ENCODE measurements around the gene RETSAT. TPM values are rescaled to one million over a fixed set of nuclear protein-coding genes. Genes with fewer than 3 reads are reported as not detected.
"Not testable (repeated sequence)": the region's sequence is repeated elsewhere in the genome, so short reads cannot be mapped to it uniquely, and the experiment has no call there.

The RETSAT gene
- total and polyA plus RNA-seq, 3 experiments from 2014 or later, result 23.7 to 36.0 (median 33.4) TPM

- Histone ChIP-seq H3K9me3 (ENCODE audit: low read length) (no peaks in the 10 kb centered on the region), H3K27ac (ENCODE audit: low read depth, low read length) (peak within 1 kb of the TSS; percentile 98), H3K27me3 (ENCODE audit: insufficient read depth, low read length, poor library complexity, severe bottlenecking) (no peaks in the 10 kb centered on the region), H3K4me1 (ENCODE audit: insufficient read depth, low read length) (peaks cover 34% of the 10 kb centered on the region), H3K4me3 (ENCODE audit: low read length) (peak within 1 kb of the TSS; percentile 86), H3K36me3 (ENCODE audit: insufficient read depth, low read length) (peaks cover 24% of the 10 kb centered on the region)
- CTCF ChIA-PET, result interaction anchor here (0.9 to 1.4 kb wide), 3 partner anchors 9 to 224 kb away, joined by 3 to 4 read pairs (median 3); no protein-coding TSS in a partner anchor
- Mint-ChIP-seq H3K9me3 (no peaks in the 10 kb centered on the region), H3K36me3 (peaks cover 14 to 54% (median 28%) of the 10 kb centered on the region in 3 donors), H3K27ac (peak within 1 kb of the TSS; percentile 94 to 100 (median 99)), H3K27me3 (peaks cover 0 to 1% of the 10 kb centered on the region in 2 donors), H3K4me3 (peak within 1 kb of the TSS; percentile 92 to 100 (median 99)), H3K4me1 (peaks cover 37 to 48% (median 44%) of the 10 kb centered on the region in 3 donors)
- peak; percentile 90 to 96 (median 94) for DNase-seq
- POLR2A ChIA-PET, result interaction anchor here (0.6 to 4.1 kb wide), 22 partner anchors 9 to 1458 kb away, joined by 3 to 86 read pairs (median 3); partner anchors contain the start of genes C2orf68, ELMOD3, MAT2A and RETSAT
Observed at GRCh38 chr2:85327822-85328617, 26.3 kb downstream of the RETSAT start, which contains the start of gene TGOLN2. TGOLN2 (minus strand) TSS chr2:85327989; CDS start chr2:85327962, 27 bp downstream.

GRCh38 chr2:85327160-85327821 lies 27.0 kb downstream of the RETSAT start:
- Mint-ChIP-seq H3K36me3 (peaks cover 19 to 61% (median 33%) of the 10 kb centered on the region in 3 donors), H3K27me3 (peaks cover 0 to 1% of the 10 kb centered on the region in 2 donors), H3K27ac (peak overlapping the region; percentile 94 to 100 (median 99)), H3K4me1 (peaks cover 44 to 56% (median 52%) of the 10 kb centered on the region in 3 donors), H3K4me3 (peak overlapping the region; percentile 92 to 100 (median 99)), H3K9me3 (no peaks in the 10 kb centered on the region)
- Histone ChIP-seq H3K36me3 (ENCODE audit: insufficient read depth, low read length) (peaks cover 31% of the 10 kb centered on the region), H3K4me1 (ENCODE audit: insufficient read depth, low read length) (peaks cover 42% of the 10 kb centered on the region), H3K4me3 (ENCODE audit: low read length) (peak overlapping the region; percentile 86), H3K9me3 (ENCODE audit: low read length) (no peaks in the 10 kb centered on the region), H3K27ac (ENCODE audit: low read depth, low read length) (peak overlapping the region; percentile 98), H3K27me3 (ENCODE audit: insufficient read depth, low read length, poor library complexity, severe bottlenecking) (no peaks in the 10 kb centered on the region)
- peak; percentile 40 to 79 (median 62) for DNase-seq
- CTCF ChIA-PET, result interaction anchor here (0.8 to 1.4 kb wide), 6 partner anchors 8 to 225 kb away, joined by 3 to 4 read pairs (median 3); no protein-coding TSS in a partner anchor
- POLR2A ChIA-PET, result interaction anchor here (0.6 to 4.1 kb wide), 24 partner anchors 8 to 1459 kb away, joined by 3 to 86 read pairs (median 3); partner anchors contain the start of genes C2orf68, ELMOD3, MAT2A and RETSAT

- Mint-ChIP-seq H3K27me3 (peaks cover 0 to 1% of the 10 kb centered on the region in 2 donors), H3K27ac (peak overlapping the region; percentile 94 to 100 (median 99)), H3K9me3 (no peaks in the 10 kb centered on the region), H3K4me1 (peaks cover 51 to 63% (median 59%) of the 10 kb centered on the region in 3 donors), H3K4me3 (peak overlapping the region; percentile 92 to 100 (median 99)), H3K36me3 (peaks cover 24 to 68% (median 33%) of the 10 kb centered on the region in 3 donors)
- POLR2A ChIA-PET, result interaction anchor here (0.6 to 4.1 kb wide), 20 partner anchors 7 to 1115 kb away, joined by 3 to 86 read pairs (median 4); partner anchors contain the start of genes C2orf68, ELMOD3, MAT2A and RETSAT
- Histone ChIP-seq H3K4me1 (ENCODE audit: insufficient read depth, low read length) (peaks cover 49% of the 10 kb centered on the region), H3K27me3 (ENCODE audit: insufficient read depth, low read length, poor library complexity, severe bottlenecking) (no peaks in the 10 kb centered on the region), H3K4me3 (ENCODE audit: low read length) (peak overlapping the region; percentile 86), H3K36me3 (ENCODE audit: insufficient read depth, low read length) (peaks cover 38% of the 10 kb centered on the region), H3K27ac (ENCODE audit: low read depth, low read length) (peak overlapping the region; percentile 98), H3K9me3 (ENCODE audit: low read length) (no peaks in the 10 kb centered on the region)
- peak; percentile 15 to 67 (median 58) for DNase-seq
- CTCF ChIA-PET, result interaction anchor here (0.8 to 1.4 kb wide), 6 partner anchors 8 to 226 kb away, joined by 3 to 5 read pairs (median 3); no protein-coding TSS in a partner anchor
Observed at GRCh38 chr2:85326406-85327159, 27.7 kb downstream of the RETSAT start.

- Mint-ChIP-seq H3K9me3 (no peaks in the 10 kb centered on the region), H3K27ac (peak overlapping the region; percentile 90 to 100 (median 99)), H3K4me3 (peak overlapping the region; percentile 92 to 100 (median 99)), H3K36me3 (peaks cover 28 to 80% (median 30%) of the 10 kb centered on the region in 3 donors), H3K27me3 (no peaks in the 10 kb centered on the region), H3K4me1 (peaks cover 63 to 66% (median 64%) of the 10 kb centered on the region in 3 donors)
- CTCF ChIA-PET, result interaction anchor here (1.0 to 1.6 kb wide), 2 partner anchors 18 to 215 kb away, joined by 3 to 4 read pairs; no protein-coding TSS in a partner anchor
- Histone ChIP-seq H3K9me3 (ENCODE audit: low read length) (no peaks in the 10 kb centered on the region), H3K36me3 (ENCODE audit: insufficient read depth, low read length) (peaks cover 49% of the 10 kb centered on the region), H3K27me3 (ENCODE audit: insufficient read depth, low read length, poor library complexity, severe bottlenecking) (no peaks in the 10 kb centered on the region), H3K4me1 (ENCODE audit: insufficient read depth, low read length) (peaks cover 60% of the 10 kb centered on the region), H3K27ac (ENCODE audit: low read depth, low read length) (peak overlapping the region; percentile 98), H3K4me3 (ENCODE audit: low read length) (peak overlapping the region; percentile 86)
- no peak for DNase-seq
- POLR2A ChIA-PET, result interaction anchor here (0.6 to 4.1 kb wide), 4 partner anchors 11 to 34 kb away, joined by 3 to 86 read pairs (median 8); partner anchors contain the start of genes ELMOD3 and RETSAT
Observed at GRCh38 chr2:85325466-85325811, 28.9 kb downstream of the RETSAT start.

GRCh38 chr2:85324639-85325465 lies 29.5 kb downstream of the RETSAT start:
- no peak for DNase-seq
- H3K27ac ChIP-seq (ENCODE audit: low read depth, low read length), result no peak overlapping the region
- Mint-ChIP-seq H3K4me3 (peak overlapping the region; percentile 92 to 100 (median 99)), H3K36me3 (peaks cover 28 to 86% (median 35%) of the 10 kb centered on the region in 3 donors), H3K27ac (peak overlapping the region; percentile 83 to 100 (median 96)), H3K27me3 (no peaks in the 10 kb centered on the region), H3K4me1 (peaks cover 69 to 72% (median 69%) of the 10 kb centered on the region in 3 donors), H3K9me3 (no peaks in the 10 kb centered on the region)
- H3K9me3 ChIP-seq (ENCODE audit: low read length), result no peaks in the 10 kb centered on the region
- ChIA-PET CTCF (interaction anchor here (1.0 to 1.6 kb wide), 4 partner anchors 11 to 215 kb away, joined by 3 to 5 read pairs (median 4); no protein-coding TSS in a partner anchor), POLR2A (interaction anchor here (0.6 to 4.1 kb wide), 6 partner anchors 10 to 860 kb away, joined by 3 to 86 read pairs (median 6); partner anchors contain the start of genes ELMOD3 and RETSAT)
- no peaks in the 10 kb centered on the region for H3K27me3 ChIP-seq (ENCODE audit: insufficient read depth, low read length, poor library complexity, severe bottlenecking)
- peaks cover 66% of the 10 kb centered on the region for H3K4me1 ChIP-seq (ENCODE audit: insufficient read depth, low read length)
- H3K4me3 ChIP-seq (ENCODE audit: low read length), result peak overlapping the region; percentile 86
- H3K36me3 ChIP-seq (ENCODE audit: insufficient read depth, low read length), result peaks cover 55% of the 10 kb centered on the region

GRCh38 chr2:85323988-85324367 lies 30.4 kb downstream of the RETSAT start:
- Histone ChIP-seq H3K4me1 (ENCODE audit: insufficient read depth, low read length) (peaks cover 74% of the 10 kb centered on the region), H3K4me3 (ENCODE audit: low read length) (peak overlapping the region; percentile 0), H3K36me3 (ENCODE audit: insufficient read depth, low read length) (peaks cover 60% of the 10 kb centered on the region)
- H3K27me3 Mint-ChIP-seq; H3K27ac ChIP-seq (ENCODE audit: low read depth, low read length); DNase-seq; H3K27me3 ChIP-seq (ENCODE audit: insufficient read depth, low read length, poor library complexity, severe bottlenecking); H3K9me3 ChIP-seq (ENCODE audit: low read length); H3K9me3 Mint-ChIP-seq: not testable (repeated sequence)
- Mint-ChIP-seq H3K4me1 (peaks cover 73 to 74% (median 73%) of the 10 kb centered on the region in 3 donors), H3K27ac (peak overlapping the region; percentile 52 to 100 (median 96)), H3K36me3 (peaks cover 28 to 92% (median 39%) of the 10 kb centered on the region in 3 donors), H3K4me3 (peak overlapping the region; percentile 92 to 100 (median 99))
- CTCF ChIA-PET, result interaction anchor here (1.2 to 1.6 kb wide), 4 partner anchors 10 to 216 kb away, joined by 3 to 5 read pairs (median 4); no protein-coding TSS in a partner anchor
- POLR2A ChIA-PET, result interaction anchor here (0.6 to 1.5 kb wide), 3 partner anchors 10 to 861 kb away, joined by 4 to 14 read pairs (median 8); no protein-coding TSS in a partner anchor
